ACC112 (cell line): ENCODE measurements around the gene HECTD4.

ENCODE experiments used
- H2AFZ ChIP-seq: fragments of 200-600 bp; sonication (generic); one replicate; pipeline ENCODE4 v1.6.0; 2017; ENCODE audit warnings: antibody characterized with exemption, low read length; ENCODE audit not compliant: unreplicated experiment
- H3K27ac ChIP-seq: fragments of 200-600 bp; sonication (generic); 2 replicates; pipeline ENCODE4 v1.5.1; 2014; ENCODE audit warnings: low read depth, mild to moderate bottlenecking, antibody characterized with exemption, low read length, moderate library complexity
- H3K27me3 ChIP-seq: fragments of 200-600 bp; sonication (generic); 2 replicates; pipeline ENCODE4 v1.6.1; 2014; ENCODE audit warnings: mild to moderate bottlenecking, antibody characterized with exemption, low read length, moderate library complexity, mixed read lengths; ENCODE audit not compliant: insufficient read depth
- H3K36me3 ChIP-seq: fragments of 200-600 bp; sonication (generic); 2 replicates; pipeline ENCODE4 v1.6.1; 2016; ENCODE audit warnings: mild to moderate bottlenecking, antibody characterized with exemption, low read length, moderate library complexity, mixed read lengths; ENCODE audit not compliant: insufficient read depth
- H3K4me1 ChIP-seq: fragments of 200-600 bp; sonication (generic); one replicate; pipeline ENCODE4 v1.6.1; 2016; ENCODE audit warnings: low read length, mixed read lengths; ENCODE audit not compliant: insufficient read depth, unreplicated experiment, control insufficient read depth
- H3K4me3 ChIP-seq: fragments of 200-600 bp; sonication (generic); 2 replicates; pipeline ENCODE4 v1.5.1; 2014; ENCODE audit warnings: mild to moderate bottlenecking, low read depth, low read length
- H3K79me2 ChIP-seq: fragments of 200-600 bp; sonication (generic); one replicate; pipeline ENCODE4 v1.6.0; 2016; ENCODE audit warnings: low read length; ENCODE audit not compliant: control insufficient read depth, unreplicated experiment, insufficient read depth

Gene HECTD4

DNA sequence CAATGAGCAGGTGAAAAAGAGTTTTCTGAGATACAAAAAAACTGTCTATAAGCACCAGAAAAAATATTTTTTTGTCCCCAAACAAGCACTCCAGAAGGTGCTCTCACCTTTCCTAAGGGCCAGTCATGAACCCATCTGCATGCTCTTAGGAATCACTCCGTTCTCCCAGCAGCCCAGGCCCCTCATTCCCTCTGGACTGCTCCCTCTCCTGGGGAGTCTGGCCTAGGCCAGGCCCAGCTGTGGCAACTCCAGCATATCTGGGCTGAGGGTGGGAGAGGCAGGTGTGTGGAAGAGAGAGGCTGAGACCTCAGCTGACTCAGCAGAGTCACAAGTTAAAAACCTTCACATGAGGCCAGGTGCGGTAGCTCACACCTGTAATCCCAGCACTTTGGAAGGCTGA, 202.3 kb downstream of the HECTD4 start:
- Histone ChIP-seq H3K79me2 (no peaks in the 10 kb centered on the region), H3K4me3 (no peak overlapping the region), H2AFZ (no peak overlapping the region), H3K27ac (no peak overlapping the region), H3K36me3 (peaks cover 8% of the 10 kb centered on the region; the same call in 1 of the 2 replicates), H3K27me3 (no peaks in the 10 kb centered on the region), H3K4me1 (no peaks in the 10 kb centered on the region)

DNA sequence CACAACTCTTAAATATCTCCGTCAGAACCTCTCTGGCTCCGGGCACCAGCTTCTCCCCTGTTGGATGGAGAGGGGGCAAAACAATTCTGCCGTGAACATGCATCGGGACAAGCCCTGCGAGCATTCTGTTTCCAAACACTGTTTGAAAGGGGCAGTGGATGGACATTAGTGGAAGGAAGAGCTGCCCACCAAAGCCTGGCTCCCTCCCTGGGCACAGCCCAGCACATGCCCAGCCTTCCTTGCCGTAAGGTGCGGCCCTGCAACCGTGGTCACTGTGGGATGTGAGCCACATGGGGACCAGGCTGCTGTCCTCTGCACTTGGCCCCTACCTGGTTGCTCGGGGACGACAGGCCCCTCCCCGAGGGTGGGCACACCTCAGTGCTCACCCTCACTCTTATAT, 202.9 kb downstream of the HECTD4 start:
- Histone ChIP-seq H2AFZ (no peak overlapping the region), H3K27ac (no peak overlapping the region), H3K36me3 (peaks cover 11% of the 10 kb centered on the region; the same call in 1 of the 2 replicates), H3K4me1 (no peaks in the 10 kb centered on the region), H3K27me3 (no peaks in the 10 kb centered on the region), H3K79me2 (no peaks in the 10 kb centered on the region), H3K4me3 (no peak overlapping the region)

DNA sequence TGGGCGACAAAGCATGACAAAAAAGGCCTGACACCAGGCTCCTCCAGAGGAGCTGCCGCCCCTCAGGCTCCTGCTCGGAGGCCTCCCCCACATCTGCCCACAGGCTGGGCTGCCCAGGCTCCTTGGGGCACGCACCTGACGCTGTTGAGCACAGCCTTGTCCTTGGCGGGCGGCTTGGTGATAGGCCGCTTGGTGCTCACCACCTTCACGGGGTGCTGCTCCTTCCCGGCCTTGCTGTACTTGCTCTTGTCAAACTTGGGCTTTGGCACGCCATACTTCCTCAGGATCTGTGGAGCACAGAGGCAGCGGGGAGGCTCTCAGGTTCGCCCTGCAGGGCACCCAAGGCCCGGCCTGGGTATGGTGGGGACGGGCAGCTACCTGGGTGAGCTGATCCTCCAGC, 203.4 kb downstream of the HECTD4 start:
- H3K27ac ChIP-seq = no peak overlapping the region
- no peak overlapping the region for H3K4me3 ChIP-seq
- H3K27me3 ChIP-seq = no peaks in the 10 kb centered on the region
- H3K4me1 ChIP-seq = no peaks in the 10 kb centered on the region
- H3K36me3 ChIP-seq = peaks cover 11% of the 10 kb centered on the region; the same call in 1 of the 2 replicates
- H2AFZ ChIP-seq = no peak overlapping the region
- no peaks in the 10 kb centered on the region for H3K79me2 ChIP-seq

DNA sequence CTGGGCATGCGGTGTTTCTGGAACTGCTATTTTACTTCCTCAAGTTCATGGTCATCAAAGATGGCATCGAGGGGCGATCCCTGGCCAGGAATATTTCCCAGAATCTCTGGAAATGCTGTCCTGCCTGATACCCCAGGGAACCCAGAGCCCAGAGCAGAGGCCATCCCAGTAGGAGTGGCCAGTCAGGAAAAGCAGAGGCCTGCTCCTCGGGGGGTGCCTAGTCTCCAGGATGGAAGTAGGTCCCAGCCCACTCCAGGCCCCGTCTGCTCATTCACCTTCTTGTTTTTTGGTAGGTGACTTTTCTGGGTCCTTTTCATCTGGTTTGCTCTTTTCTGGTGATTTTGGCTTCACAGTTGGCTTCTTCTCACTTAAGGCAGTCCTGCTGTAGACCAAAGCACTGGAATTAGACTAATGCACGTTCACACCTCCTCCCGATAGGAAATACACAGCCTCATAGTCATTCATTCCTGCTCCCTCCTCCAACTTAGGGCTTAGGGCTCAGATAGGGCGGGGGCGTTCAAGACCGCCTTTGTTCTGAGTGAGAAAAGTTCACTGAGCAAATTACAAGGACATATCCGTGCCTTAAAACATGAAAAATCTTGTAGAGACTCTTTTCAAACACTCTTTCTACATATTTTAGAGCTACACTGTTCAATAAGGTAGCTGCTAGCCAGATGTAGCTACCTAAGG, 205.8 kb downstream of the HECTD4 start:
- no peaks in the 10 kb centered on the region for H3K4me1 ChIP-seq
- no peak overlapping the region for H2AFZ ChIP-seq
- no peak overlapping the region for H3K4me3 ChIP-seq
- H3K36me3 ChIP-seq = peaks cover 11% of the 10 kb centered on the region; the same call in 1 of the 2 replicates
- H3K79me2 ChIP-seq = no peaks in the 10 kb centered on the region
- H3K27ac ChIP-seq = no peak overlapping the region
- H3K27me3 ChIP-seq = no peaks in the 10 kb centered on the region

DNA sequence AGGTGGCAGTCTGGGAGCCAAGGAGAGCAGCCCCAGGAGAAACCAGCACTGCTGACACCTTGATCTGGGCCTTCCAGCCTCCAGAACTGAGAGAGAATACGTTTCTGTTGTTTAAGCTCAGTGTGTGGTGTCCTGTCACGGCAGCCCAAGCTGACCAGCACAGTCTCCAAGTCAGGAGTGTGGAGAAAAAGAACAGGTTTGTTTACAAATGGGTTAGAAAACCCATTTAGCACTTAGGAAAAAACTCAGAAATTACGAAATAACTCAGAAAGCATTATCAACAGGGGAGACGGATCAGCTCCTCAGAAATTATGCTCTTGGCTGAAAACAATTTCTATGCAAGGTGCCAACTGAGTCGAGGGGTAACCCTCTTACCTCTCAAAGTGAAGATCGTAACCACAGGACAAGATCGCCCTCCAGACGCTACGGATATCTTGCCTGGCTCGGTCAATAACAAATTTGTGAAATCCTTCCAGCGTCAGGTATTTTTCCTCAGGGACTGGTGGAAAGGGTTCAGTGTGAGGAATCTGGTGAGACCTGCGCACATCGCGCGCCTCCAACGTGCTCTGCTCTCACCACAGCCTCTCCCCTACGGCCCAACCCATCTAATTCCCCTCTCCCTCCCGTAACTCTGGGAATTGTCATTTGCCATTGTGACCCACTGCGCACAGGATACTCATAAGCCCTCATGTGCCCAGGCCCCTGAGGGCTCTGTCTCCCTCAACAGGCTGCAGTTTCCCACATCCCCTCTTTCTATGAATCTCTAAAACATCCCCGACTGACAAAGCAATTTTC, 206.7 kb downstream of the HECTD4 start:
- Histone ChIP-seq H2AFZ (no peak overlapping the region), H3K79me2 (no peaks in the 10 kb centered on the region), H3K27me3 (no peaks in the 10 kb centered on the region), H3K4me3 (no peak overlapping the region), H3K27ac (no peak overlapping the region), H3K36me3 (peaks cover 11% of the 10 kb centered on the region; the same call in 1 of the 2 replicates), H3K4me1 (no peaks in the 10 kb centered on the region)

DNA sequence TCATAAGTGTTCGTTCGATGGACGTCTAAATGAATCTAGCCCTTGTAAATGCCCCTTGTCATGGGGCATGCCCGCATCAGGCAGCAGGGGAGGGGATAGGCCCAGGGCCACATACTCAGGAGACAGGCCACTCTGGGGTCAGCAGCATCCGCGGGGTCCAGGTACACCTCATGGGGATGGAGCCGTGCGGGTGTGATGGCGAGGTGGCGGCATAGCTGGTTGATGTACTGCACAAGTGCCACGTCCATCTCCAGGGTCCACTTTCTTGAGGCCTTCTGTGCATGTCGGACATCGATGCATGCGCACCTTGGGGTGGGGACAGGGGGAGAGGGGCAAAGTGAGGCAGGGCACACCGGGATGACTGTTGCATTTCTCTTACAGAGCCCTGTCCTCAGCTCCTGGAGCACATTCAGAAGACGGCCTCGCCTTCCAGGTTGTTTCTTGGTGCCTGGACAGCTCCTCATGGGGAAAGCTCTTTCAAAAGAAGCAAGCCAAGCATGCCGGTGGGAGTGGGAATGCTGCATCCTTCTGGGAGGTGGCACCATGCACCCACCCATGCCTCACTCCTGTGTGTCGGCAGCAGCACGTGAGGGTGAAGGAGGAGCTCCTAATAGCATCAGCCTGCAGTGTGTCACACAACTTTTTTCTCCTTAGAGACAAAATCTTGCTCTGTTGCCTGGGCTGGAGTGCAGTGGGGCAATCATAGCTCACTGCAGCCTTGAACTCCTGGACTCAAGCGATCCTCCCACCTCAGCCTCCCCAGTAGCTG, 209.5 kb downstream of the HECTD4 start:
- peaks cover 3% of the 10 kb centered on the region; the same call in 1 of the 2 replicates for H3K36me3 ChIP-seq

DNA sequence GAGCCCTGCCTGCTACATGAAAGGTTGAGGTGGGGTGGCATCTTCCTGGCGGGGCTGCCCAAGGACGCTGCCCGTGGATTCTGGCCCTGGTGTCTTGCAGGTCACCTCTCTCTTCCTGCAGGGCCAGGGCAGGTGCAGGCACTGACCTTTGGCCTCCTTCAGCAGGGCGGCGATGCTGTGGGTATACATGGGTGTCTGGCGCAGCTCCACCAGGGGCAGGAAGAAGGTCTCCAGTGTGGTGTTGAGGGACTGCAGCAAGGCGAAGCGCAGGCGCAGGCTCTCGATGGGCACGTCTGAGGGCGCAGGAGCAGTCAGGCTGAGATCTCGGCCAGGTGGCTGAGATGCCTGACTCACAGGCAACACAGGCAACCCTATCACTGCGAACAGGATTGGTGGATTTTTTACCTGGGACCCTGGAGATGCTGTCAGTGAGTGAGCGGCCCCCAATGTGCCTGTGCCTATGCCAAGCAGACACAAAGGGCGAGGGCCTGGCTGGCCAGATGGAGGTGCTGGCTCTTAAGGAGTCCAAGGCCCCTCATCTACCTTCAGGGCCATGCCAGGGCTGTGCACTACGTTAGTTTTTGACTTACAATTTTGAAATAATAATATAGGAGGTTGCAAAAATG, 211.1 kb downstream of the HECTD4 start:
- Histone ChIP-seq H3K79me2 (no peaks in the 10 kb centered on the region), H3K36me3 (peaks cover 3% of the 10 kb centered on the region; the same call in 1 of the 2 replicates), H3K4me1 (no peaks in the 10 kb centered on the region), H3K27ac (no peak overlapping the region), H3K27me3 (no peaks in the 10 kb centered on the region), H2AFZ (no peak overlapping the region), H3K4me3 (no peak overlapping the region)

More for the DNA sequence above, 209.5 kb downstream of the HECTD4 start:
- no peaks in the 10 kb centered on the region for H3K79me2 ChIP-seq
- no peaks in the 10 kb centered on the region for H3K27me3 ChIP-seq
- H3K4me3 ChIP-seq = no peak overlapping the region
- no peak overlapping the region for H2AFZ ChIP-seq
- no peaks in the 10 kb centered on the region for H3K4me1 ChIP-seq
- H3K27ac ChIP-seq = no peak overlapping the region

DNA sequence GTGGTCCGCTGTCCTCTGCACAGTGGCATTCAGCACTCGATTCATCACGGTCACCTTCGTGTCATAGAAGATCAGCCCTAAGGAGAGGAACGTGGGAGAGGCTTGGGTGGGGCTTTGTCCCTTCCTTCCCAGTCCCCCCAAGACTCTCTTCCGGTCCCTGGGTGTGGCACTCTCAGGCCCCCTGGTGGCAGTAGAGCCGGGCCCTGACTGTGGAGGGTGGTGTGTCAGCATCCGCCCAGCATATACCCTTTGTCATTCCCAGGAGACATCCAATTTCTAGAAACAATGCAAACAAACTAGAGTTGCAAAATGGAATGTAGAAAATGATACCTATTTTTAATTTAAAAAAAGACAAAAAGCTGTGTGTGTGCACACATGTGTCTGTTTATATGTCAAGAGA, 211.9 kb downstream of the HECTD4 start:
- Histone ChIP-seq H3K79me2 (no peaks in the 10 kb centered on the region), H2AFZ (no peak overlapping the region), H3K4me1 (no peaks in the 10 kb centered on the region), H3K27me3 (no peaks in the 10 kb centered on the region), H3K36me3 (peaks cover 3% of the 10 kb centered on the region; the same call in 1 of the 2 replicates), H3K4me3 (no peak overlapping the region), H3K27ac (no peak overlapping the region)

DNA sequence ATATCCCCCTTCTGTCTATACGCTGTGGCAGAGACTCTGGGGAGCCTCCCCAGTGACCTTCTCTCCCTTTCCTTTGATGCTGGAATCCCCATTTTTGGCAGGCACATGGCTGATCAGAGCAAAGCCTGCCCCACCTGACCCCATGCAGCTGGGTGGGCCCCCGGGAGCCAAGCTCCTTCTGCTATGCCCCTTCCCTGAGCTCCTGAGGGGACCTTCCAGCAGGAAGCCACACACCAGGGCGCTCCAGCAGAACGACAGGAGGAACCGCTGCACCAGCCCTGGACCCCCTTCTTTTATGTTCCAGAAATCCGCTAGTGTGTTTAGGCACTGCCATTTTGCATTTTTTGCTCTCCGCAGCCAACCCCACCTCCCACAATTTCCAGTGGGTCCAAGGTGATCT, 212.3 kb downstream of the HECTD4 start:
- H3K4me1 ChIP-seq = no peaks in the 10 kb centered on the region
- H3K27ac ChIP-seq = no peak overlapping the region
- no peaks in the 10 kb centered on the region for H3K79me2 ChIP-seq
- no peaks in the 10 kb centered on the region for H3K27me3 ChIP-seq
- H2AFZ ChIP-seq = no peak overlapping the region
- peaks cover 3% of the 10 kb centered on the region; the same call in 1 of the 2 replicates for H3K36me3 ChIP-seq
- H3K4me3 ChIP-seq = no peak overlapping the region

DNA sequence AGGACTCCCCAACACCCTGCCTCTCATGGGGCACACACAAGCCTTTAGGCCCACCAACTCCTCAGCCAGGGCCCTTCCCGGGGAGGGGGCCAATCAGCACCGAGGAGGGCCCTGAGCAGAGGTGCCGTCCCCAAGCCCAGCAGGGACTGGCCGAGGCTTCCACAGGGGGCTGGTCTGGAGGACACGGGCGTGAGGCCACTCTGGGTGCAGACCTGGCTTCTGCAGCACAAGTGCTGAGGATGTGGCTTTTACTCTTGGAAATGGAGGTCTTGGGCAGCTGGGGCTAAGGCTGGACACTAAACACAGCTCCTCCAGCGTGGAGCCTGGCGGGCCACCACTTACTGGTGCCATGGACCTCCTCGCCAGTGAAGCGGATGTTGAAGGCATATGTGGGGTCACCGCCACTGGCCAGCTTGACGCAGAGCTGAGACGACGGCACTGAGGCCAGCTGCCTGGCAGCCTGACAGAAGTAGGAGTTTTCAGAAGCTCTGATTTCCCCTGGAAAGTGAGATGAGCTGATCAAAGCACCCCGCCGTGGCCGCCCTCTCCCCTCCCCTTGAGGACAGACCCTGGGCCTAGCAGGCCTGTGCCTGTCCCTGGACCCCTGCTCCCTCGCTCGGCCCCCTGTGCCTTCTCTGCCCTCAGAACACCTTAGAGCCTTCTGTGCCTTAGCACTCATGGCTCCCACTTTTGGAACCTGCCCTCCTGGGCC, 212.9 kb downstream of the HECTD4 start:
- H3K27ac ChIP-seq = no peak overlapping the region
- H3K79me2 ChIP-seq = no peaks in the 10 kb centered on the region
- no peak overlapping the region for H3K4me3 ChIP-seq
- H2AFZ ChIP-seq = no peak overlapping the region
- H3K4me1 ChIP-seq = no peaks in the 10 kb centered on the region
- H3K27me3 ChIP-seq = no peaks in the 10 kb centered on the region
- no peaks in the 10 kb centered on the region for H3K36me3 ChIP-seq
